ENCODE results near the gene CP. TPM values are rescaled to one million over a fixed set of nuclear protein-coding genes. Genes with fewer than 3 reads are reported as not detected.

The CP gene
- total and polyA plus RNA-seq, 12 donors = 1.3 to 22.7 (median 3.5) TPM

DNA sequence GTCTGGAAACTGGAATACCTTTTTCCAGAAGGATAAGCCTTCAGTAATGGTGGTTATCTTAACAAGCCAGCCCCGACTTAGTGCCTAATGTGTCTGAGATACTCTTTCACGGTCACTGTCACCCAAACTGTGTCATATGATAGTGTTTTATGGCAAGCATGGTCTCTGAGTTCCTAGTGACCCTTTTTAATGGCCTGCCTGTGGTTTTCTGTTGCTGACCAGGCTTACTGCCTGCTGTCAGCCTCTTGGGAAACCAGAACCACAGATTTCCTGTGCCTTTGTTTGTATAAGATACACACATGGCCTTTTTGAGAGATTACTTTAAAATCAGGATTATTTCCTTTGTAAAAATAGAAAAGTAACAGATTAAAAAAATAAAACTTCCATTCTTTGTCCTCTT is 69.8 kb downstream of the CP start:
- peak in 5 of 8 donors; percentile 52 to 62 (median 61) for ATAC-seq
- no peaks in the 10 kb centered on the region for H3K9me3 ChIP-seq
- no peak for DNase-seq
- TF ChIP-seq, protein P1, sequence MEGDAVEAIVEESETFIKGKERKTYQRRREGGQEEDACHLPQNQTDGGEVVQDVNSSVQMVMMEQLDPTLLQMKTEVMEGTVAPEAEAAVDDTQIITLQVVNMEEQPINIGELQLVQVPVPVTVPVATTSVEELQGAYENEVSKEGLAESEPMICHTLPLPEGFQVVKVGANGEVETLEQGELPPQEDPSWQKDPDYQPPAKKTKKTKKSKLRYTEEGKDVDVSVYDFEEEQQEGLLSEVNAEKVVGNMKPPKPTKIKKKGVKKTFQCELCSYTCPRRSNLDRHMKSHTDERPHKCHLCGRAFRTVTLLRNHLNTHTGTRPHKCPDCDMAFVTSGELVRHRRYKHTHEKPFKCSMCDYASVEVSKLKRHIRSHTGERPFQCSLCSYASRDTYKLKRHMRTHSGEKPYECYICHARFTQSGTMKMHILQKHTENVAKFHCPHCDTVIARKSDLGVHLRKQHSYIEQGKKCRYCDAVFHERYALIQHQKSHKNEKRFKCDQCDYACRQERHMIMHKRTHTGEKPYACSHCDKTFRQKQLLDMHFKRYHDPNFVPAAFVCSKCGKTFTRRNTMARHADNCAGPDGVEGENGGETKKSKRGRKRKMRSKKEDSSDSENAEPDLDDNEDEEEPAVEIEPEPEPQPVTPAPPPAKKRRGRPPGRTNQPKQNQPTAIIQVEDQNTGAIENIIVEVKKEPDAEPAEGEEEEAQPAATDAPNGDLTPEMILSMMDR (IDR thresholded peaks at IDR 0.05) = no peak
- WGBS, 2 donors = 63% methylated on average over 2 of the region's 2 CpGs
- no peaks in the 10 kb centered on the region for H3K27me3 ChIP-seq
- no peak overlapping the region for H3K4me3 ChIP-seq
- H3K36me3 ChIP-seq = peaks cover 0 to 95% (median 4%) of the 10 kb centered on the region in 9 donors
- peak overlapping the region in 5 of 10 donors; percentile 0 to 69 (median 24) for H3K27ac ChIP-seq
- H3K4me1 ChIP-seq = peaks cover 0 to 29% (median 0%) of the 10 kb centered on the region in 9 donors
- intact Hi-C loops (cut with DNase I) = no loop called here

DNA sequence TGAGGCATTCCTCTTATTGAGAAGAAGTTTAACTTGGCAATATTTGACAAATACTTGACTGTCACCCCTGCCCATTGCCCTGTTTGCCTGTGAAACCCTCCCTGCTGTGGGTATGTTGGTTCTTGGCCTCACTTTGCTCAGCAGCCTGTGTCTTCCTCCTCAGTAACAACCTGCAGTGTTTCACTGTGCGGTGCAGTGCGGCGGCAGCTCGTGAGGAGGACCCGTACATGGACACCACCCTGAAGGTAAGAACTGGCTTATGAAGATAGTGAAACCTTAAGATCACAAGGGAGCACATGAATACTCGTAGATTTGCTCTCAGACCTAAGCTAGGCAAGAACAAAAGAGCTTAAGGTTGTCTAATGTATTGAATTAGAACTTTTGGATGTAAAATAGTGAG is 71.2 kb downstream of the CP start:
- intact Hi-C loops (cut with DNase I) = no loop called here
- WGBS, 2 donors = 98% methylated on average over 6 of the region's 6 CpGs
- no peak overlapping the region for H3K4me3 ChIP-seq
- DNase-seq = no peak
- peaks cover 0 to 95% (median under 1%) of the 10 kb centered on the region in 9 donors for H3K36me3 ChIP-seq
- peaks cover 0 to 42% (median 0%) of the 10 kb centered on the region in 9 donors for H3K4me1 ChIP-seq
- no peaks in the 10 kb centered on the region for H3K27me3 ChIP-seq
- H3K9me3 ChIP-seq = no peaks in the 10 kb centered on the region
- no peak for ATAC-seq
- H3K27ac ChIP-seq = no peak overlapping the region
- TF ChIP-seq, protein P1 (IDR thresholded peaks at IDR 0.05) = no peak

DNA sequence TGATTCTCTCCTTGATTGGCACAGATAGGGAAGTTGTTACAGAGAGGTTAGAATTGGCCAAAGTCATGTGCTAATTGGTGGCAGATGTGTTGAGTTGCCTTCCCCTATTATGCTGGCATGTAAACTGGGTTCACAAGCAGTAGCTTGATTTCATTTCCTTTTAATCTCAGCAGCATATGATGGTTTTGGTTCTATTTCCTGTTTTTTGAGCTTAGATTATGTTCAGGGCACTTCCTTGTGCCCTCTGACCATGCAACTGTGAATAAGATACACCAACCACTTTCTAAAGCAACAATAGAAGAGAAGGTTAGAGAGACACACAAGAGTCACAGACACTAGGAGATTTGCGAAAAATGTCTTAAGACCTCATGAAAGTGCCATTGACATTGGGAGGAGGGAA is 75.7 kb downstream of the CP start:
- ATAC-seq (peak in 7 of 8 donors; percentile 42 to 71 (median 63)), DNase-seq (no peak)
- Histone ChIP-seq H3K4me3 (no peak overlapping the region), H3K27ac (peak overlapping the region in 1 of 10 donors; percentile 80), H3K9me3 (no peaks in the 10 kb centered on the region), H3K36me3 (peaks cover 0 to 85% (median 5%) of the 10 kb centered on the region in 9 donors), H3K27me3 (no peaks in the 10 kb centered on the region), H3K4me1 (peaks cover 0 to 33% (median 0%) of the 10 kb centered on the region in 9 donors)
- intact Hi-C loops (cut with DNase I) = no loop called here
- TF ChIP-seq, protein P1 (IDR thresholded peaks at IDR 0.05) = no peak
- WGBS, 2 donors = 90 to 97% methylated on average over 1 of the region's 1 CpG

DNA sequence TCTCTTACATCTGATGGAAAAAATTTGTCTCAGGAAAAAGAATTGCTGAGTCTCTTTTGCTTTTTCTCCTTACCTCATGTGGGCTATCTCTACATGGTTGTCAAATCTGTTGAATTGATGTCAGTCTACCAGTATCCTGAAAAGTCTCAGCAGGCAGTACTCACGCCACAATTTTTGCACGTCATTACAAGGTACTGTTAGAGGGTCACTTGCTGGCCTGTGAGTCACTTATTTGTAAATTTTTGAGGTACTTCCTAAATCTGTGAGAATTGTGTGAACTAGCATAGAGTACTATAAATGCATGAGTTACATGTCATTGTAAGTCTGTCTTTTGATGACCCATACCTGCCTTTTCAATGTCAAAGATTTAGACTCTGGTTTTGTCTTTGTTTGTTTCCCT is 76.3 kb downstream of the CP start:
- no peak overlapping the region for H3K4me3 ChIP-seq
- TF ChIP-seq, protein P1 (IDR thresholded peaks at IDR 0.05) = no peak
- no peak for DNase-seq
- no peaks in the 10 kb centered on the region for H3K27me3 ChIP-seq
- H3K27ac ChIP-seq = peak overlapping the region in 2 of 10 donors; percentile 16 to 80
- no peaks in the 10 kb centered on the region for H3K9me3 ChIP-seq
- H3K4me1 ChIP-seq = peaks cover 0 to 33% (median 0%) of the 10 kb centered on the region in 9 donors
- H3K36me3 ChIP-seq = peaks cover 0 to 82% (median 5%) of the 10 kb centered on the region in 9 donors
- intact Hi-C loops (cut with DNase I) = no loop called here
- peak in 3 of 8 donors; percentile 33 to 59 (median 39) for ATAC-seq
- 73 to 83% methylated on average over 2 of the region's 2 CpGs for WGBS, 2 donors
